Ovary (tissue), 9 donors: ENCODE results near the gene TMTC2. TPM values are rescaled to one million over a fixed set of nuclear protein-coding genes. Genes with fewer than 3 reads are reported as not detected.

ENCODE experiments used
- DNase-seq, 5 donors: peaks; one replicate each; pipeline ENCODE4 v3.0.0-alpha.2; 2019 to 2020
- H3K27ac ChIP-seq, 2 donors: fragments of 200-600 bp; one replicate each; pipeline versions ENCODE4 v1.5.1 to v1.8.0; 2019 to 2022
- H3K27me3 ChIP-seq: fragments of 200-600 bp; one replicate; pipeline ENCODE4 v1.8.0; 2022
- H3K36me3 ChIP-seq: fragments of 200-600 bp; sonication (generic); one replicate; pipeline ENCODE4 v1.5.1; 2019
- H3K4me1 ChIP-seq: one replicate; pipeline ENCODE4 v1.8.1; 2013; ENCODE audit warnings: mild to moderate bottlenecking, moderate library complexity; ENCODE audit not compliant: insufficient read depth
- H3K4me3 ChIP-seq: fragments of 200-600 bp; sonication (generic); one replicate; pipeline ENCODE4 v1.5.1; 2017
- H3K9me3 ChIP-seq, 2 donors: fragments of 200-600 bp in 1 of 2; sonication (generic) in 1 of 2; one replicate each; pipeline versions ENCODE4 v1.5.1 to v1.8.1; 2013 to 2019; ENCODE audit warnings: mild to moderate bottlenecking in 1 of 2, moderate library complexity in 1 of 2
- EP300 ChIP-seq: sonication (generic); formaldehyde crosslinking; IDR thresholded peaks from one replicate; pipeline ENCODE4 v1.6.1; 2017; ENCODE audit warnings: antibody characterized with exemption
- POLR2A ChIP-seq: fragments of 450-650 bp; IDR thresholded peaks from one replicate; pipeline ENCODE4 v1.6.1; 2017; ENCODE audit warnings: antibody characterized with exemption, mild to moderate bottlenecking, moderate library complexity
- WGBS, 3 donors: extraction: QIAGEN DNeasy Blood & Tissue Kit in 1 of 3; methylation state at CpG; one replicate each; pipeline versions ENCODE4 v1.1.5 to v1.1.7; 2013 to 2017; 5-methylcytosine and 5-hydroxymethylcytosine counted together
- intact Hi-C, 4 donors: fragments of 100-400 bp; cut with DNase I; formaldehyde crosslinking; loops; one replicate each; pipeline versions ENCODE4 v1.11.0 to v1.15.1; 2022 to 2023
- polyA plus RNA-seq, 2 donors: library from polyadenylated mRNA; stranded (reverse); fragments of 200-250 nt in 1 of 2; fragments of 350-450 nt in 1 of 2; fragmentation: Illumina TruSeq in 1 of 2; extraction: RNeasy Lipid Tissue Mini Kit (QIAGEN cat#74804) in 1 of 2; gene quantifications; one replicate each; pipeline ENCODE4 v1.2.3, GENCODE V29; 2013 to 2014
- total RNA-seq, 7 donors: library from RNA; depleted of rRNA in 2 of 7; stranded (reverse); fragments of >200 nt in 2 of 7; fragmentation: NEBNext Ultra II Directional in 3 of 7; extraction: Animal tissue kit (Norgen Biotek cat#: 25700) in 3 of 7; gene quantifications; one replicate each; pipeline versions ENCODE4 v1.1.0 to v1.2.4, GENCODE V29; 2016 to 2023
- TF ChIP-seq, protein P1 (sequence below), 3 donors: fragments of 450-650 bp in 2 of 3; fragments of 200-600 bp in 1 of 3; IDR thresholded peaks; one replicate each; pipeline versions ENCODE4 v1.5.1 to v1.8.0; 2016 to 2022; ENCODE audit warnings: antibody characterized with exemption in 3 of 3, mild to moderate bottlenecking in 1 of 3
- donor health status: DM: no; HTN: no; CAD: no; lungs with moderate emphysema.
- donor health status: DM: no; HTN: no; CAD: no.
- donor health status: Bipolar disorder and iron deficiency.
- donor health status: DM: yes; HTN: yes; CAD: no.
- donor health status: DM: no; HTN: no; CAD: no.
- donor health status: DM: yes; HTN: yes; CAD: no.

Gene TMTC2
- total and polyA plus RNA-seq, 9 donors, result 2.0 to 22.6 (median 5.6) TPM

GRCh38 chr12:83147341-83147740 lies 460.6 kb downstream of the TMTC2 start:
- Histone ChIP-seq H3K4me1 (no peaks in the 10 kb centered on the region), H3K27me3 (no peaks in the 10 kb centered on the region), H3K36me3 (no peaks in the 10 kb centered on the region), H3K9me3 (no peaks in the 10 kb centered on the region), H3K4me3 (no peak overlapping the region), H3K27ac (no peak overlapping the region)
- no peak for TF ChIP-seq EP300
- TF ChIP-seq, protein P1, sequence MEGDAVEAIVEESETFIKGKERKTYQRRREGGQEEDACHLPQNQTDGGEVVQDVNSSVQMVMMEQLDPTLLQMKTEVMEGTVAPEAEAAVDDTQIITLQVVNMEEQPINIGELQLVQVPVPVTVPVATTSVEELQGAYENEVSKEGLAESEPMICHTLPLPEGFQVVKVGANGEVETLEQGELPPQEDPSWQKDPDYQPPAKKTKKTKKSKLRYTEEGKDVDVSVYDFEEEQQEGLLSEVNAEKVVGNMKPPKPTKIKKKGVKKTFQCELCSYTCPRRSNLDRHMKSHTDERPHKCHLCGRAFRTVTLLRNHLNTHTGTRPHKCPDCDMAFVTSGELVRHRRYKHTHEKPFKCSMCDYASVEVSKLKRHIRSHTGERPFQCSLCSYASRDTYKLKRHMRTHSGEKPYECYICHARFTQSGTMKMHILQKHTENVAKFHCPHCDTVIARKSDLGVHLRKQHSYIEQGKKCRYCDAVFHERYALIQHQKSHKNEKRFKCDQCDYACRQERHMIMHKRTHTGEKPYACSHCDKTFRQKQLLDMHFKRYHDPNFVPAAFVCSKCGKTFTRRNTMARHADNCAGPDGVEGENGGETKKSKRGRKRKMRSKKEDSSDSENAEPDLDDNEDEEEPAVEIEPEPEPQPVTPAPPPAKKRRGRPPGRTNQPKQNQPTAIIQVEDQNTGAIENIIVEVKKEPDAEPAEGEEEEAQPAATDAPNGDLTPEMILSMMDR (IDR thresholded peaks at IDR 0.05), result no peak
- TF ChIP-seq POLR2A, result no peak
- intact Hi-C loops, result no loop called here
- 77 to 92% (median 83%) methylated on average over 2 of the region's 2 CpGs for WGBS, 3 donors
- DNase-seq, result no peak

DNA sequence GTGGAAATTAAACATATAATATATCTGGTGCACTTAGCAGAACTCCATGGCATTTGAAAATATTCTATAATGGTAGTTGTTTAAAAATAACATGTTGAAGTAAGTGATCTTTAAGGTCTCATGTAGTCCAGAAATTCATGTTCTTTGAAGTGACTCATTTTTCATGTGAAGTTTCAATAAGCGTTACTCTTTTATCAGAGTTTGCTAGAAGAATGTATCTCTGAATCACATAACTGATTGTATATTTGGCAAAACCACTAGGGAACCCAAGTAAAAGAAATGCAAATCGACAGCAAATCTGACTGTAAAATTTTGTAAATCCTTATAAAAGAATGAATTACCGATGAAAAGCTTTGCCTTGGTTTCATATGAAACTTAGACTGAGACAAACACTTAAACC lies 463.3 kb downstream of the TMTC2 start:
- H3K27me3 ChIP-seq, result no peaks in the 10 kb centered on the region
- intact Hi-C loops, result no loop called here
- DNase-seq, result no peak
- TF ChIP-seq POLR2A (no peak), EP300 (no peak)
- TF ChIP-seq, protein P1 (IDR thresholded peaks at IDR 0.05), result no peak
- no peaks in the 10 kb centered on the region for H3K9me3 ChIP-seq
- H3K4me3 ChIP-seq, result no peak overlapping the region
- no peaks in the 10 kb centered on the region for H3K4me1 ChIP-seq
- no peak overlapping the region for H3K27ac ChIP-seq
- no peaks in the 10 kb centered on the region for H3K36me3 ChIP-seq
- whole genome bisulfite sequencing, 3 donors, result 84 to 91% (median 89%) methylated on average over 3 of the region's 3 CpGs

- Histone ChIP-seq H3K36me3 (no peaks in the 10 kb centered on the region), H3K4me1 (no peaks in the 10 kb centered on the region), H3K27ac (no peak overlapping the region), H3K9me3 (no peaks in the 10 kb centered on the region), H3K4me3 (no peak overlapping the region), H3K27me3 (no peaks in the 10 kb centered on the region)
- intact Hi-C loops, result no loop called here
- no peak for DNase-seq
- TF ChIP-seq EP300, result no peak
- TF ChIP-seq, protein P1 (IDR thresholded peaks at IDR 0.05), result no peak
- TF ChIP-seq POLR2A, result no peak
- WGBS, 3 donors, result 81 to 90% (median 88%) methylated on average over 3 of the region's 3 CpGs
Measured at GRCh38 chr12:83150465-83151189, 463.9 kb downstream of the TMTC2 start.

GRCh38 chr12:83153177-83153576 lies 466.5 kb downstream of the TMTC2 start:
- intact Hi-C loops, result no loop called here
- Histone ChIP-seq H3K27me3 (no peaks in the 10 kb centered on the region), H3K9me3 (no peaks in the 10 kb centered on the region), H3K4me3 (no peak overlapping the region), H3K27ac (no peak overlapping the region), H3K36me3 (no peaks in the 10 kb centered on the region), H3K4me1 (no peaks in the 10 kb centered on the region)
- TF ChIP-seq, protein P1 (IDR thresholded peaks at IDR 0.05), result no peak
- no peak for TF ChIP-seq POLR2A
- no peak for TF ChIP-seq EP300
- DNase-seq, result no peak
